ENCODE results near the gene METTL9.
"Not testable (repeated sequence)": the region's sequence is repeated elsewhere in the genome, so short reads cannot be mapped to it uniquely, and the experiment has no call there.

- not testable (repeated sequence) for TF ChIP-seq CTCF (IDR thresholded peaks at IDR 0.05); POLR2AphosphoS5 (IDR thresholded peaks at IDR 0.05; ENCODE audit: insufficient read depth in 1 of 2, low read depth in 1 of 2); POLR2A (IDR thresholded peaks at IDR 0.05)
These were observed 32.0 kb downstream of the METTL9 start for GRCh38 chr16:21631376-21631775.
